SU-DHL-6 (cell line): ENCODE measurements around the gene LUZP1.

ENCODE experiments used
- CTCF ChIP-seq: fragments of 200-600 bp; sonication (generic); IDR thresholded peaks from one replicate; pipeline ENCODE4 v1.5.1; 2017; ENCODE audit warnings: antibody characterized with exemption, mild to moderate bottlenecking, low read length, moderate library complexity; ENCODE audit not compliant: insufficient read depth, poor library complexity, severe bottlenecking
- EZH2phosphoT487 ChIP-seq: fragments of 200-600 bp; sonication (generic), shearing (Covaris generic); conservative IDR thresholded peaks from 2 replicates; pipeline ENCODE4 v1.6.1; 2018; ENCODE audit warnings: mild to moderate bottlenecking, antibody characterized with exemption, low read length, moderate library complexity, mixed read lengths

GRCh38 chr1:23191199-23191598 lies 22.5 kb upstream of the LUZP1 start:
- TF ChIP-seq CTCF (no peak), EZH2phosphoT487 (no peak)
